Esophagus squamous epithelium (tissue), 5 donors: ENCODE measurements around the gene MEAK7. TPM values are rescaled to one million over a fixed set of nuclear protein-coding genes. Genes with fewer than 3 reads are reported as not detected.
A peak's percentile ranks its signal among the peaks of the same experiment; 100 is the strongest.
"Not testable (repeated sequence)": the region's sequence is repeated elsewhere in the genome, so short reads cannot be mapped to it uniquely, and the experiment has no call there.

Experiments used
- DNase-seq: peaks from one replicate; lab custom pipeline; 2025; lab: John Stamatoyannopoulos, UW
- H3K27ac ChIP-seq, 4 donors: fragments of 200-600 bp; sonication (generic); one replicate each; pipeline ENCODE4 v1.5.1; 2016 to 2019; ENCODE audit warnings: mild to moderate bottlenecking in 1 of 4
- H3K27me3 ChIP-seq, 4 donors: fragments of 200-600 bp; sonication (generic); 1 replicate in 3 of 4; 2 replicates in 1 of 4; pipeline versions ENCODE4 v1.5.1 to v1.6.0; 2017 to 2021; ENCODE audit warnings: antibody characterized with exemption in 1 of 4
- H3K36me3 ChIP-seq, 3 donors: fragments of 200-600 bp; sonication (generic); one replicate each; pipeline ENCODE4 v1.5.1; 2016 to 2019
- H3K4me1 ChIP-seq, 3 donors: fragments of 200-600 bp; sonication (generic); one replicate each; pipeline ENCODE4 v1.5.1; 2017 to 2019
- H3K4me3 ChIP-seq, 4 donors: fragments of 200-600 bp; sonication (generic); 1 replicate in 3 of 4; 2 replicates in 1 of 4; pipeline ENCODE4 v1.5.1; 2016 to 2019; ENCODE audit warnings: mild to moderate bottlenecking in 2 of 4, moderate library complexity in 1 of 4
- H3K9me3 ChIP-seq, 3 donors: fragments of 200-600 bp; sonication (generic); one replicate each; pipeline ENCODE4 v1.5.1; 2016 to 2019
- POLR2A ChIP-seq, 4 donors: fragments of 450-650 bp; IDR thresholded peaks; one replicate each; pipeline ENCODE4 v1.6.1; 2017; ENCODE audit warnings: antibody characterized with exemption in 4 of 4, mild to moderate bottlenecking in 4 of 4, moderate library complexity in 3 of 4
- WGBS, 2 donors: methylation state at CpG; one replicate each; pipeline ENCODE4 v1.1.5; 2018; 5-methylcytosine and 5-hydroxymethylcytosine counted together
- intact Hi-C: fragments of 100-400 bp; cut with DNase I; formaldehyde crosslinking; loops from one replicate; pipeline ENCODE4 v1.15.0; 2022
- total RNA-seq, 4 donors: library from RNA; depleted of rRNA; stranded (reverse); fragments of >200 nt; gene quantifications; one replicate each; pipeline ENCODE4 v1.1.0, GENCODE V29; 2016
- TF ChIP-seq, protein P1 (sequence below), 6 experiments: fragments of 450-650 bp in 4 of 6; fragments of 200-600 bp in 2 of 6; sonication (generic) in 2 of 6; IDR thresholded peaks; one replicate each; pipeline ENCODE4 v1.5.1; 2016 to 2019; ENCODE audit warnings: antibody characterized with exemption in 6 of 6, mild to moderate bottlenecking in 4 of 6, moderate library complexity in 4 of 6
- donor health status: DM: yes; HTN: yes; CAD: no.

MEAK7 gene
- total RNA-seq, 4 donors from 2014 or later, result 20.2 to 35.9 (median 29.9) TPM

DNA sequence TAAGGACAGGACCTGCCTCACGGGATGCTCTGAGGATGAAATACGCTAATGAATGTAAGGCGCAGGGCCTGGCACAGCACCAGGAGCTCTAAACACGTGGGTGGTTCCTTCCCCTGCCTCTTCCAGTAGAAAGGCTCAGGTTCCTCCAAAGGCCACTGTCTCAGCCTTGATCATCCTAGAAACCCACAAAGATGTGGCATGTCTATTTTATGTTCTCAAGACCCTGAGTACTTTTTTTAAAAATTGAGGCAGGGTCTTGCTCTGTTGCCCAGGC lies 17.0 kb upstream of the MEAK7 start:
- intact Hi-C loops, result loop anchor here (5.0 kb wide), 1 partner anchor 86 kb away; no protein-coding TSS in a partner anchor
- Histone ChIP-seq H3K4me3 (no peak overlapping the region), H3K27ac (no peak overlapping the region), H3K9me3 (no peaks in the 10 kb centered on the region), H3K4me1 (peaks cover 0 to 15% (median 2%) of the 10 kb centered on the region in 3 donors), H3K27me3 (no peaks in the 10 kb centered on the region), H3K36me3 (no peaks in the 10 kb centered on the region)
- WGBS, 2 donors, result 25 to 27% methylated on average over 3 to 4 of the region's 4 CpGs
- DNase-seq, result no peak
- TF ChIP-seq, protein P1, sequence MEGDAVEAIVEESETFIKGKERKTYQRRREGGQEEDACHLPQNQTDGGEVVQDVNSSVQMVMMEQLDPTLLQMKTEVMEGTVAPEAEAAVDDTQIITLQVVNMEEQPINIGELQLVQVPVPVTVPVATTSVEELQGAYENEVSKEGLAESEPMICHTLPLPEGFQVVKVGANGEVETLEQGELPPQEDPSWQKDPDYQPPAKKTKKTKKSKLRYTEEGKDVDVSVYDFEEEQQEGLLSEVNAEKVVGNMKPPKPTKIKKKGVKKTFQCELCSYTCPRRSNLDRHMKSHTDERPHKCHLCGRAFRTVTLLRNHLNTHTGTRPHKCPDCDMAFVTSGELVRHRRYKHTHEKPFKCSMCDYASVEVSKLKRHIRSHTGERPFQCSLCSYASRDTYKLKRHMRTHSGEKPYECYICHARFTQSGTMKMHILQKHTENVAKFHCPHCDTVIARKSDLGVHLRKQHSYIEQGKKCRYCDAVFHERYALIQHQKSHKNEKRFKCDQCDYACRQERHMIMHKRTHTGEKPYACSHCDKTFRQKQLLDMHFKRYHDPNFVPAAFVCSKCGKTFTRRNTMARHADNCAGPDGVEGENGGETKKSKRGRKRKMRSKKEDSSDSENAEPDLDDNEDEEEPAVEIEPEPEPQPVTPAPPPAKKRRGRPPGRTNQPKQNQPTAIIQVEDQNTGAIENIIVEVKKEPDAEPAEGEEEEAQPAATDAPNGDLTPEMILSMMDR (IDR thresholded peaks at IDR 0.05), result no peak
- TF ChIP-seq POLR2A (IDR thresholded peaks at IDR 0.05), result no peak

DNA sequence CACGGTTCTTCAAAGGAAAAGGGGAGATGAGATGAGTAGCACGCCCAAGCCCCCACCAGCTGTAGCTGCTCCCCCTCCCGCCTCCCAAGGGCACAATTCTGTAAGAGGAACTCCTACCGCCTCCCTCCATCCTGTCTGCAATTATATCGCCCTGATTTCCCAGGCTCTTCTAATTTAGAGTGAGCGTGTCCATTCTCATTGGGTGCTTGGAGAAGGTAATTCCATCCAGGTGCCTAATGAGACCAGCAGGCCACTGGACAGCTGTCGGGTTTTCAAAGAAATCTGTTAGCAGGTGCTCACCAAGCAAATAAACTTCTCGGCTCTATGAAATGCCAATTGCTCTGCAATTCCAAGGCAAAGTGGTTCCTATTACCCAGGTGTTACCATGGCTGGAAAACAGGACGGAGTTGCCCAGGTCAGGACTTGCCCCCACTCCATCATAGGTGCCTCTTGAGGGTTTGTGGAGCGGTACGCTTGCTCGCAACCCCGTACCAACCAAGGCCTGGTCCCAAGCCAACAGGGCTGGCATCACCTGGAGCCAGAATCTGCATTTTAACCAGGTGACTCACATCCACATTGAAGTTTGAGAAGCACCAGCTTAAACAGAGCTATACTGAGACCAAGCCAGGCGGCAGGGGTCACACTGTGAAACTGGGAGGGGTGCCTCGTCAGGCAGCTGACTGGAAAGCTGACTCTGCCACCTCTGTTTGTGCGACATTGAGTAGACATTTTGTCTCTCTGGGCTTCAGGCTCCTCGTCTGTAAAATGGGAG lies 16.5 kb upstream of the MEAK7 start:
- no peak for DNase-seq
- WGBS, 2 donors, result 43 to 56% methylated on average over 10 to 12 of the region's 17 CpGs
- Histone ChIP-seq H3K4me1 (peaks cover 0 to 13% (median 0%) of the 10 kb centered on the region in 3 donors), H3K27ac (no peak overlapping the region), H3K27me3 (no peaks in the 10 kb centered on the region), H3K4me3 (no peak overlapping the region), H3K9me3 (no peaks in the 10 kb centered on the region), H3K36me3 (no peaks in the 10 kb centered on the region)
- TF ChIP-seq, protein P1 (IDR thresholded peaks at IDR 0.05), result no peak
- no peak for TF ChIP-seq POLR2A (IDR thresholded peaks at IDR 0.05)
- intact Hi-C loops, result loop anchor here (5.0 kb wide), 1 partner anchor 86 kb away; no protein-coding TSS in a partner anchor

DNA sequence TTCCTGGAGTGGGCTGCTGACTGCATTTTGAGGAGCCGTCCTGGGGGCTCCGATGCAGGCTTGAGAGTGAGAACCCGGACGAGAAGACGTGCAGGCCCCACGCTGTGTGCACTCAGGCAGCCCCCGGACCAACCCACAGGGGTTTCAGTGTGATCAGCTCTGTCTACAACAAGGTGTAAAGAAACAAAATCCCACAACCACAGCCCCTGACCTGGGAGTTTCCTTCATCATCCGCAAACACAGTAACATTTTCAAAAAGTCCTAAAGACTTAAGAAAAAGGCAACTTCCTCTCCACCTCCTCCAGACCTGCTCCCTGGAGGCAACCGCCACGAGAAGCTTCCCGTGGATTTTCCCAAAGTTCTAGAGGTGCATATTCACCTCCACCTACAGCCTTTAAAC lies 15.4 kb upstream of the MEAK7 start:
- no peak overlapping the region for H3K4me3 ChIP-seq
- DNase-seq, result no peak
- H3K27me3 ChIP-seq, result no peaks in the 10 kb centered on the region
- no peaks in the 10 kb centered on the region for H3K36me3 ChIP-seq
- H3K4me1 ChIP-seq, result peaks cover 0 to 13% (median 0%) of the 10 kb centered on the region in 3 donors
- intact Hi-C loops, result loop anchor here (5.0 to 10.0 kb wide), 2 partner anchors 87 to 205 kb away; no protein-coding TSS in a partner anchor
- H3K27ac ChIP-seq, result no peak overlapping the region
- TF ChIP-seq, protein P1 (IDR thresholded peaks at IDR 0.05), result no peak
- TF ChIP-seq POLR2A (IDR thresholded peaks at IDR 0.05), result no peak
- WGBS, 2 donors, result 49 to 54% methylated on average over 4 to 5 of the region's 11 CpGs
- H3K9me3 ChIP-seq, result no peaks in the 10 kb centered on the region

DNA sequence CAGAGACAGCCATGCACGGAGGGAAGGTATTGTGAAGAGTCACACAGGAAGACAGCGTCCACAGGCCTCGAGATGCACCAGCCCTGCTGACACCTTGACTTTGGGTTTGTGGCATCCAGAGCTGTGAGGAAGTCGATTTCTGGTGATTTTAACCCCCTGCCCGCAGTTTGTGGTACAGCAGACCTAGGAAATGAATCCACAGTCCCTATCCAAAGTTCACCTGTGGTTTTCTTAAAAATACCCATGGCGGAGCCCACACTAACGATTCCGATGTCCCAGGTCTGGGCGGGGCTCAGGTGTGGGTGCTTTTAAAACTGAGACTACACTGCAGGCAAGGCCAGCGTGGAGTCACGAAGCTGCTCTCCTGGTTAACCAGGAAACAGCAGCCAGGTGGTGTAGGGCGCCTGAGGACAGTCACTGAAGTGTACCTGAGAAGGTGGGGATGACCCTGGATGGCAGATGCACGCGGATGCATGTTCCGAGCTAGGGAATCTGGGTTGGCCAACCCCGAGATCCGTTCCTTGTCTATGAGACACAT lies 14.4 kb upstream of the MEAK7 start:
- H3K4me1 ChIP-seq, result peaks cover 0 to 13% (median 0%) of the 10 kb centered on the region in 3 donors
- peak overlapping the region in 2 of 4 donors; percentile 2 to 42 for H3K27ac ChIP-seq
- no peak overlapping the region for H3K4me3 ChIP-seq
- no peak for TF ChIP-seq POLR2A (IDR thresholded peaks at IDR 0.05)
- TF ChIP-seq, protein P1 (IDR thresholded peaks at IDR 0.05), result no peak
- intact Hi-C loops, result loop anchor here (10.0 kb wide), 1 partner anchor 206 kb away; no protein-coding TSS in a partner anchor
- H3K9me3 ChIP-seq, result no peaks in the 10 kb centered on the region
- H3K36me3 ChIP-seq, result no peaks in the 10 kb centered on the region
- 82 to 83% methylated on average over 10 to 16 of the region's 17 CpGs for WGBS, 2 donors
- H3K27me3 ChIP-seq, result no peaks in the 10 kb centered on the region
- DNase-seq, result no peak

DNA sequence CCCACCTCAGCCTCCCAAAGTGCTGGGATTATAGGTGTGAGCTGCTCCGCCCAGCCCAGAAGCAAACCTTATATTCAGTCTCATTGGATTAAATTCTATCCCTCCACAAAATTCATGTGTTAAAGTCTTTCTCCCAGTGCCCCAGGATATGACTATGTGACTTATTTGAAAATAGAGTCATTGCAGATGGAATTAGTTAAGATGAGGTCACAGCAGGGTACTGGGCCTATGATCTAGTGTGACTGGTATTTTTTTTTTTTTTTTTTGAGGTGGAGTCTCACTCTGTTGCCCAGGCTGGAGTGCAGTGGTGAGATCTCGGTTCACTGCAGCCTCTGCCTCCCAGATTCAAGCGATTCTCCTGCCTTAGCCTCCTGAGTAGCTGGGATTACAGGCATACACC lies 13.8 kb upstream of the MEAK7 start:
- H3K27ac ChIP-seq, H3K4me3 ChIP-seq, H3K9me3 ChIP-seq, H3K36me3 ChIP-seq, H3K27me3 ChIP-seq, DNase-seq: not testable (repeated sequence)
- intact Hi-C loops, result loop anchor here (10.0 kb wide), 1 partner anchor 207 kb away; no protein-coding TSS in a partner anchor
- WGBS, 2 donors, result 85 to 90% methylated on average over 2 to 3 of the region's 3 CpGs
- peaks cover 0 to 13% (median 0%) of the 10 kb centered on the region in 3 donors for H3K4me1 ChIP-seq
